Adrenal gland (tissue), 12 donors: ENCODE data around the gene BDNF. TPM values are rescaled to one million over a fixed set of nuclear protein-coding genes. Genes with fewer than 3 reads are reported as not detected.

Experiments
- DNase-seq, 7 donors: peaks; one replicate each; pipeline ENCODE4 v3.0.0-alpha.2; 2019 to 2020
- H3K27ac ChIP-seq, 5 donors: fragments of 200-600 bp; sonication (generic) in 4 of 5; 1 replicate in 3 of 5; 2 replicates in 2 of 5; pipeline versions ENCODE4 v1.5.1 to v1.8.0; 2016 to 2020; ENCODE audit warnings: mild to moderate bottlenecking in 1 of 5
- H3K27me3 ChIP-seq: fragments of 200-600 bp; 2 replicates; pipeline ENCODE4 v1.8.0; 2021
- H3K36me3 ChIP-seq, 2 donors: fragments of 200-600 bp; replicated peaks in 1 of 2; 1 replicate in 1 of 2; 2 replicates in 1 of 2; pipeline versions ENCODE4 v1.5.1 to v1.8.0; 2018 to 2022
- H3K4me1 ChIP-seq, 2 donors: fragments of 200-600 bp; replicated peaks in 1 of 2; 1 replicate in 1 of 2; 2 replicates in 1 of 2; pipeline versions ENCODE4 v1.5.1 to v1.8.0; 2018 to 2021
- H3K4me3 ChIP-seq, 4 donors: fragments of 200-600 bp; sonication (generic) in 3 of 4; one replicate each; pipeline ENCODE4 v1.5.1; 2016 to 2018
- H3K9me3 ChIP-seq, 3 donors: fragments of 200-600 bp; sonication (generic) in 1 of 3; replicated peaks in 1 of 3; 1 replicate in 2 of 3; 2 replicates in 1 of 3; pipeline versions ENCODE4 v1.5.1 to v1.8.0; 2016 to 2021
- CTCF ChIP-seq, 6 experiments: fragments of 450-650 bp in 4 of 6; fragments of 200-600 bp in 2 of 6; sonication (generic) in 1 of 6; IDR thresholded peaks; 1 replicate in 5 of 6; 2 replicates in 1 of 6; pipeline versions ENCODE4 v1.5.1 to v1.8.0; 2016 to 2021; ENCODE audit warnings: antibody characterized with exemption in 6 of 6, mild to moderate bottlenecking in 2 of 6, moderate library complexity in 1 of 6
- POLR2A ChIP-seq, 2 donors: fragments of 450-650 bp; IDR thresholded peaks; one replicate each; pipeline ENCODE4 v1.6.1; 2017; ENCODE audit warnings: antibody characterized with exemption in 2 of 2, mild to moderate bottlenecking in 2 of 2, moderate library complexity in 1 of 2
- WGBS, 4 donors: extraction: QIAGEN DNeasy Blood & Tissue Kit in 2 of 4; methylation state at CpG; one replicate each; pipeline versions ENCODE4 v1.1.5 to v1.1.7; 2013 to 2017; 5-methylcytosine and 5-hydroxymethylcytosine counted together
- intact Hi-C, 2 donors: fragments of 100-400 bp; cut with DNase I; formaldehyde crosslinking; loops; one replicate each; pipeline versions ENCODE4 v1.14.1 to v1.15.0; 2022 to 2023
- polyA plus RNA-seq, 3 donors: library from polyadenylated mRNA; stranded (reverse); fragments of 200-250 nt in 2 of 3; fragments of 350-450 nt in 1 of 3; fragmentation: Illumina TruSeq in 1 of 3; extraction: RNeasy Lipid Tissue Mini Kit (QIAGEN cat#74804) in 1 of 3; gene quantifications; one replicate each; pipeline ENCODE4 v1.2.3, GENCODE V29; 2013 to 2014
- total RNA-seq, 9 donors: library from RNA; depleted of rRNA in 4 of 9; stranded (reverse); fragments of >200 nt in 4 of 9; fragments of 120-200 nt in 1 of 9; fragmentation: NEBNext Ultra II Directional in 1 of 9; extraction: Animal tissue kit (Norgen Biotek cat#: 25700) in 1 of 9; gene quantifications; one replicate each; pipeline versions ENCODE4 v1.1.0 to v1.2.4, GENCODE V29; 2013 to 2023
- donor health status: healthy with polysubstance abuse.
- donor health status: Bipolar disorder and iron deficiency.
- donor health status: DM: yes; HTN: yes; CAD: no.
- donor health status: DM: no; HTN: no; CAD: no.
- donor health status: DM: no; HTN: no; CAD: no.
- donor health status: DM: yes; HTN: yes; CAD: no.

Gene BDNF
- total and polyA plus RNA-seq, 12 donors = under 0.01 to 0.42 (median 0.21) TPM; not detected in 2

- Histone ChIP-seq H3K36me3 (no peaks in the 10 kb centered on the region), H3K4me3 (no peak overlapping the region), H3K27ac (no peak overlapping the region), H3K9me3 (no peaks in the 10 kb centered on the region), H3K27me3 (no peaks in the 10 kb centered on the region), H3K4me1 (no peaks in the 10 kb centered on the region)
- WGBS, 4 donors = 88 to 91% (median 89%) methylated on average over 3 of the region's 3 CpGs
- intact Hi-C loops = no loop called here
- TF ChIP-seq POLR2A (IDR thresholded peaks at IDR 0.05) = no peak
- TF ChIP-seq CTCF (IDR thresholded peaks at IDR 0.05) = no peak
- DNase-seq = no peak
Measured at GRCh38 chr11:27610280-27610679, 90.0 kb downstream of the BDNF start.

- TF ChIP-seq POLR2A (IDR thresholded peaks at IDR 0.05) = no peak
- no peak for TF ChIP-seq CTCF (IDR thresholded peaks at IDR 0.05)
- Histone ChIP-seq H3K36me3 (no peaks in the 10 kb centered on the region), H3K4me3 (no peak overlapping the region), H3K27ac (no peak overlapping the region), H3K27me3 (no peaks in the 10 kb centered on the region), H3K4me1 (no peaks in the 10 kb centered on the region), H3K9me3 (no peaks in the 10 kb centered on the region)
- WGBS, 4 donors = 89 to 95% (median 94%) methylated on average over 2 of the region's 2 CpGs
- no peak for DNase-seq
- intact Hi-C loops = no loop called here
Measured at GRCh38 chr11:27608951-27609350, 91.3 kb downstream of the BDNF start.

GRCh38 chr11:27605422-27605821, 94.8 kb downstream of the BDNF start:
- Histone ChIP-seq H3K9me3 (no peaks in the 10 kb centered on the region), H3K4me3 (no peak overlapping the region), H3K27me3 (no peaks in the 10 kb centered on the region), H3K36me3 (no peaks in the 10 kb centered on the region), H3K4me1 (no peaks in the 10 kb centered on the region), H3K27ac (no peak overlapping the region)
- no peak for DNase-seq
- intact Hi-C loops = no loop called here
- TF ChIP-seq CTCF (IDR thresholded peaks at IDR 0.05) (no peak), POLR2A (IDR thresholded peaks at IDR 0.05) (no peak)

Other genes starting within 250 kb of the BDNF start
- 10 to 100 TPM; 17.3 to 90.4 (median 48.7) TPM for gene LGR4, start 227.7 kb downstream of the BDNF start, total RNA-seq
- gene LGR4, start 227.7 kb downstream of the BDNF start, polyA plus RNA-seq = 10 to 100 TPM in 1 of 3 donors, 1 to 10 TPM in 2; 7.3 to 36.8 (median 9.9) TPM
- 10 to 100 TPM; 25.5 to 53.4 (median 39.4) TPM for gene LIN7C, start 193.7 kb downstream of the BDNF start, total RNA-seq
- gene LIN7C, start 193.7 kb downstream of the BDNF start, polyA plus RNA-seq = 10 to 100 TPM in 1 of 3 donors, 1 to 10 TPM in 2; 7.2 to 20.3 (median 7.8) TPM